HFF-Myc (cell line): ENCODE measurements around the gene SLC7A7.
"Not testable (repeated sequence)": the region's sequence is repeated elsewhere in the genome, so short reads cannot be mapped to it uniquely, and the experiment has no call there.

ENCODE experiments used
- DNase-seq: peaks from one replicate; pipeline ENCODE4 v3.0.0-alpha.2; 2011; ENCODE audit warnings: low read depth; ENCODE audit errors: extremely low read depth
- H3K4me3 ChIP-seq: replicated peaks from 2 replicates; pipeline ENCODE4 v1.5.1; 2011; ENCODE audit warnings: low read depth, mild to moderate bottlenecking, control low read depth, low read length
- CTCF ChIP-seq: IDR thresholded peaks from 2 replicates; pipeline ENCODE4 v1.5.1; 2012; ENCODE audit warnings: mild to moderate bottlenecking, low read depth, low read length, control low read depth; ENCODE audit errors: missing control alignments

SLC7A7 gene

GRCh38 chr14:22814941-22815713 is at the start of gene SLC7A7:
SLC7A7 (minus strand) TSS chr14:22815435; CDS start chr14:22813398, 2,037 bp downstream.
- DNase-seq: no peak
- H3K4me3 ChIP-seq: no peak within 1 kb of the TSS
- TF ChIP-seq CTCF: no peak

GRCh38 chr14:22864979-22865378 is 49.7 kb upstream of the SLC7A7 start:
- H3K4me3 ChIP-seq: no peak overlapping the region
- no peak for DNase-seq
- TF ChIP-seq CTCF: no peak

GRCh38 chr14:22861651-22862050 is 46.4 kb upstream of the SLC7A7 start:
- no peak for DNase-seq
- no peak for TF ChIP-seq CTCF
- no peak overlapping the region for H3K4me3 ChIP-seq

- H3K4me3 ChIP-seq, DNase-seq: not testable (repeated sequence)
These were observed 45.1 kb upstream of the SLC7A7 start for GRCh38 chr14:22860377-22860776.

GRCh38 chr14:22856428-22856827 is 41.2 kb upstream of the SLC7A7 start:
- no peak for DNase-seq
- no peak overlapping the region for H3K4me3 ChIP-seq
- TF ChIP-seq CTCF: no peak

GRCh38 chr14:22854963-22855724 is 39.9 kb upstream of the SLC7A7 start:
- DNase-seq: no peak
- TF ChIP-seq CTCF: no peak
- H3K4me3 ChIP-seq: no peak overlapping the region

- DNase-seq, H3K4me3 ChIP-seq: not testable (repeated sequence)
These were observed 39.1 kb upstream of the SLC7A7 start for GRCh38 chr14:22854296-22854695.
